VCaP (cell line): ENCODE data around the gene LPO.
A peak's percentile ranks its signal among the peaks of the same experiment; 100 is the strongest.

Source experiments
- H3K27ac ChIP-seq: fragments of 450-650 bp; 2 replicates; pipeline ENCODE4 v1.5.1; 2017
- TF ChIP-seq, protein P1 (sequence below): fragments of 450-650 bp; conservative IDR thresholded peaks from 2 replicates; pipeline ENCODE4 v1.5.1; 2017; ENCODE audit warnings: mild to moderate bottlenecking, moderate library complexity

LPO gene

DNA sequence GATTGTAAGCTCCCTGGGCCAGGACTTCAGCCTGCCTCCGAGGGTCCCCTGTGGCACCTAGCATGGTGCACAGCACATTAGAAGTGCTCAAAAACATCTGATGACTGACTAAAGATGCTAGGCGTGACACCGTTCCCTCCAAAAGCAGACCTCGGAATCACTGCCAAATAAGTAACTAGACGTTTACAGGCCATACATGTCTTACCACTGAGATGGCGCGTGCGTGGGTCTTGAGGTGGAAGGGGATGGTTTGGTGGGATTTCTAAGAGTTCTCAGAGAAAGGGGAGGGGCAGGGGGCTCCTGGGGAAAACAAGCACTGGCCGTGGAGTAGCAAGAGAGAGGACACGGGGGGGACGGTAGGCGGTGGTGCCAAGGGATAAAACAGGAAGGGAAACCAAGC is 29.9 kb downstream of the LPO start:
- H3K27ac ChIP-seq, result no peak overlapping the region
- TF ChIP-seq, protein P1, sequence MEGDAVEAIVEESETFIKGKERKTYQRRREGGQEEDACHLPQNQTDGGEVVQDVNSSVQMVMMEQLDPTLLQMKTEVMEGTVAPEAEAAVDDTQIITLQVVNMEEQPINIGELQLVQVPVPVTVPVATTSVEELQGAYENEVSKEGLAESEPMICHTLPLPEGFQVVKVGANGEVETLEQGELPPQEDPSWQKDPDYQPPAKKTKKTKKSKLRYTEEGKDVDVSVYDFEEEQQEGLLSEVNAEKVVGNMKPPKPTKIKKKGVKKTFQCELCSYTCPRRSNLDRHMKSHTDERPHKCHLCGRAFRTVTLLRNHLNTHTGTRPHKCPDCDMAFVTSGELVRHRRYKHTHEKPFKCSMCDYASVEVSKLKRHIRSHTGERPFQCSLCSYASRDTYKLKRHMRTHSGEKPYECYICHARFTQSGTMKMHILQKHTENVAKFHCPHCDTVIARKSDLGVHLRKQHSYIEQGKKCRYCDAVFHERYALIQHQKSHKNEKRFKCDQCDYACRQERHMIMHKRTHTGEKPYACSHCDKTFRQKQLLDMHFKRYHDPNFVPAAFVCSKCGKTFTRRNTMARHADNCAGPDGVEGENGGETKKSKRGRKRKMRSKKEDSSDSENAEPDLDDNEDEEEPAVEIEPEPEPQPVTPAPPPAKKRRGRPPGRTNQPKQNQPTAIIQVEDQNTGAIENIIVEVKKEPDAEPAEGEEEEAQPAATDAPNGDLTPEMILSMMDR, result no peak

DNA sequence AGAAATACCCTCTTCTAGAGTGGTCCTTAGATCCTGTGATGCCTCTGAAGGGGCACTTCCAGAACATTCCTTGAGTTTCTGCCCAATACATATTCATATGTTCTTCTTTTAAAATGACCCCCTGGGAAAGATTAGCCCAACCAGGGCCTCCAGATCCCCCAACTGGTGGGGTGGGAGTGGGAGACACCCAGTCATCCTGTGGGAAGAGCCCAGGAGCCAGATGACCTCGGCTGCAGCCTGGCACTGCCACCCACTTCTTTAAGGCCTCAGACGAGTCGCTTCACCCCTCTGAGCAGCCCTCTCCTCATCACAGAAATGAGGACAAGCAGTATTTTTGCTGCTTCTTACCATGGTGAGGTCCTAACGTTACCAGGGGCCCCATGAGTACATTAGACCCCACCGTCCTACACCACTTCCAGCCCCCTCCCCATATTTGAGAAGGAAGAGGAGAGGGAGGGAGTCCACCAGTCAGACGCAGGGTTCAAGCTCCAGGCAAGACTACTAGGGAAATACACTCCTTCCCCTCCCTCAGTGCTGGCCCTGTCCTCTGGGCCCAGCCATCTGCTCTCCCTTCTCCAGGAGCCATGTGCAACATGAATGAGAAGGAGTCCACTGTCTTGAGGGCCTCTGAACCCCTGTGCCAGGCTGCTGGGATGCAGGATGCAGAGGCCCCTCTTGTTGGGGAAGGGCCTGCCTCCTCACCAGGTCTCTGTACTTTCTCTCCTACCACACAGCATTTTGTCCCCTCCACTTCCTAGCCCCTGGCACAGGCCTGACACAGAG is 30.6 kb downstream of the LPO start:
- H3K27ac ChIP-seq, result no peak overlapping the region
- TF ChIP-seq, protein P1, result no peak

DNA sequence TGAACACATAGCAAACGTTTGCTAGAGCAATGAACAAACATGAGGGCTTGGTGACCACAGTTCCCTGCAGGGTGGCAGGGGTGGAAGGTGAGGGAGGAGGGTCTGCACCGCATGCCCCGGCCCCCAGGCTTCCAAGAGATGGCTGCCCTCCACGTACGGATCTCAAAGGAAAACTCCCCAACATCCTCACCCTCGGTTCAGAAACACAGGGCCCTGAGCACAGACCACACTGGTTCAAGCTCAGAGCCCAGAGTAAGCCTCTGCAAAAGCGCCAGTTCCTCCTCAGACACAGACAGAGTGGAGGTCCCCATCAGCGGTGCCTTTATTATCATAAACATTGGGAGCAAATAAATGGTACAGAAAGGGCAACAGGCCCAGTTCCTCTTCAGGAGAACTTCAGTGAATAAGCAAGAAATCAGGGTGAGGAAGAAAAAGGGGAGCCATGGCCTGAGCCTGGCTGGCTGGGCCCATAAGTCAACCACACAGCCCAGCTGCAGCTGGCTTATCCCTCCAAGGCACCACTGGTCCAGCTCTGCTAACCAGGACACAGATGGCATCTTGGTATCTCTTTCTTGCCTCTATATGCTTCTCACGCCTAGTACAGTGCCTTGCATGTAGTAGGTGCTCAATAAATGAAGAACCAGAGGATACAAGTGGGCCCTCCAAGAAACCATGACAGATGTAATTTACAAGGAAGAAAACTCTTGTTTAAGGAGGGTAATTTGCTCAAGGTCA is 31.3 kb downstream of the LPO start:
- no peak overlapping the region for H3K27ac ChIP-seq
- TF ChIP-seq, protein P1, result no peak

DNA sequence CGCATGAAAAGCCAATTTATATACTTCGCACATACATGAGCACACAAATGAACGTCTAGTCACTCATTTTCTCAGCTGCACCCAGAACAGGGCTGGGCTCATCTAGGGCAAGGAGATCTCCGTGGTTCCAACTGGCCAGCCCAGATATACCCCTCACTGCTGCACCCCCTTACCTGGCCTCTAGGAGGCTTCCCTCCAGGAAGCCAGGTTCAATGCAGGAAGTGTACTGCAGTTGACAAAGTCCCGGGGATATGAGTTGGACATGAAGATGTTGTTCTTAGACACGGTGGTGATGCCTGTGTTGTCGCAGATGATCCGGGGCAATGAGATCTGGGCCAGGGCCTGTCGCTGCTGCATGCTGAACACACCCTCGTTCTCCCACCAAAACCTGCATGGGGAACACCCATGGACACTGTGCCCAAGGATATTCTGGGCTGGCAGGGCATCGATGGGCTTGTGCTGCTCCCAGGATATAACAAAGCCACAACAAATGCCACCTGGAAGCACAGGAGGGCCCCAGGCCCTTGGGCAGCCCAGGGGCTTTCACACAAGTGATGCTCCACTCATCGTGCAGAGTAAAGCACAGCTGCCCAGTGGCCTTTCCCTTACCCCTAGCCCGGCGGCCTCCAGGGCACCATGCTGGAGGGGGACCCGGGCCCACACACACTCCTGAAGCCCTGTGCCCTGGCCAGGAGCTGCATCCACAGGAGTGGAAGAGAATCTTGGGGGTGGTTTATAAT is 32.3 kb downstream of the LPO start:
- TF ChIP-seq, protein P1, result peak; percentile 15; the same call in 1 of the 2 replicates
- no peak overlapping the region for H3K27ac ChIP-seq

DNA sequence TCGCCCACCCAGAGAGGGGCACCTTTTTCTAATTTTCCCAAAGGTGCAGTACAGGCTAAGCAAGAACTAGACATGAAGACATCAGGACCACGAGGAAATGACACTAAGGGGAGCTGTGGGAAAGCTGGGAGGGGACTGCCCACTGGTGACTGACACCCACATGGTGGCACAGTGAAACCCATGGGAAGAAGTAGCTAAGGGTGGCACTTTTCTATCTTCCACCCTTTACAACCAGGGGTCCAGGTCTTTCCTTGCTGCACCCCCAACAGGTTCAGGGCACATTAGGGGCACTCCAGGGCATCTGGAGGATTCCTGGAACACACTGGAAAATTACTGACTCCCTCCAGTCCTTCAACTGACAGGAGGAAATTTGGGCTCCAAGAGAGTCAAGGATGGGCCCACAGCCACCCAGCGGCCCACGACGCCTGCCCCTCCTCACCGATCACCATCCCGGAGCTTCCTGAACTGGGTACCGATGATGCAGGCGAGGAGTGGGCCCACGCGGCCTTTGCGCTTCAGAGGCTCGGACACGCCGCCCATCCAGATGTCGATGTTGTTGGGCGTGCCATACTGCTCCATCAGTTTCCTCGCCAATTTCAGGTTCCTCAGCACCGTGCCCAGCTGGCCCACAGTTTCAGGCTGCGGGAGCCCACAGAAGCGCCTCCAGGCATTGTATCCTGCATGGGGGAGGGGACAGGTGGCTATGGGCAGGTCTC is 33.0 kb downstream of the LPO start:
- no peak overlapping the region for H3K27ac ChIP-seq
- TF ChIP-seq, protein P1, result no peak

DNA sequence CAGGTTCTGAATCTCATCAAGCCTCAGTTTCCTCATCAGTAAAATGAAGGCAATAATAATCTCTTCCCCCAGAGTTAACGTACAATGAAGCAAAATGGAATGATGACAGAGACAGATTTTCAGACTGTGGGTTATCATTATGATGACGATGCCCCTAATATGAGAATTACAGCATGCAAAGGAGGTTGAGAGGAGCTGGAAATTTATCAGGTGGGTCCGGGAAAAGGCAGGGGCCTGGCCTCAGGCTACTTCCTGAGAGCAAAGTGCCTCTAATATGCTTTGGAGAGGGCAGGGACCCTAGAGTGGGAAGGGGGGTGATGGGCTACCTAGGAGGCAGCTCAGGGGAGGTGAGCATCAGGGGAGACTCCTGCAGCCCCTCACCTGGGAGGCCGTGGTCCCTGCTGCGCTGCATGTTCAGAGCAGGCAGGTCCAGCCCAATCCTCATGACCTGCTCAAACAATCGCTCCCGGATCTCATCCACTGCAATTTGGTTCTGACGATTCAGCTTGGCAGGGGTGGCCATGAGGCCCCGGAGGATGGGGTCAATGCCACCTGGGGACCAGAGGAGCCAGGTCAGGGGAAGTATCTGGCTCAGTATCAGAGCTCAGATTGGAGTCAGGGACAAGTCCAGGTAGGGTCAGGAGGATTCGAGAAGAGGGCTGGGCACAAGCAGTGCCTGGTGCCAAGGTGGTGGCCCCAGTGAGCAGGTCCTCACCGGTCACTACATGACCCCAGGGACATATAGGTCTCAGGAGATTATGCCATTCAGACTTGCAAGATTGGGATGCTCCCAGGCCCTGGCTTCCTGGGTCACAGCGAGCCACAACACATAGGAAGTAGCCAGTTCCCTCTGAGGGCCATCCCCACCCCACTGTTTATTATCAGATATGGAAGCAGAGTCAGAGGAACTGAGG is 34.2 kb downstream of the LPO start:
- H3K27ac ChIP-seq, result no peak overlapping the region
- TF ChIP-seq, protein P1, result no peak
